BE2C (cell line): ENCODE data around the gene LIN7B.

Source experiments
- DNase-seq: peaks from one replicate; pipeline ENCODE4 v3.0.0-alpha.2; 2020
- H3K27me3 ChIP-seq: fragments of 250-450 bp; sonication (Bioruptor Pico); 2 replicates; pipeline ENCODE4 v1.5.1; 2020; ENCODE audit warnings: mild to moderate bottlenecking
- H3K36me3 ChIP-seq: fragments of 250-450 bp; sonication (Bioruptor Pico); 2 replicates; pipeline ENCODE4 v1.5.1; 2020; ENCODE audit warnings: mild to moderate bottlenecking
- H3K4me1 ChIP-seq: fragments of 250-450 bp; sonication (Bioruptor Pico); 2 replicates; pipeline ENCODE4 v1.5.1; 2020
- H3K4me3 ChIP-seq: 2 replicates; pipeline ENCODE4 v1.5.1; 2011; ENCODE audit warnings: low read depth, low read length
- H3K9me3 ChIP-seq: fragments of 250-450 bp; sonication (Bioruptor Pico); 2 replicates; pipeline ENCODE4 v1.5.1; 2020
- CTCF ChIP-seq: IDR thresholded peaks from 2 replicates; pipeline ENCODE4 v1.5.1; 2012; ENCODE audit warnings: mild to moderate bottlenecking, low read depth, low read length

The LIN7B gene

GRCh38 chr19:49128545-49129237, 14.5 kb downstream of the LIN7B start:
- H3K36me3 ChIP-seq = peaks cover 18% of the 10 kb centered on the region
- H3K9me3 ChIP-seq = no peaks in the 10 kb centered on the region
- TF ChIP-seq CTCF = no peak
- peaks cover 4% of the 10 kb centered on the region; the same call in 1 of the 2 replicates for H3K4me1 ChIP-seq
- H3K27me3 ChIP-seq = no peaks in the 10 kb centered on the region
- no peak for DNase-seq
- peak overlapping the region; percentile 47 for H3K4me3 ChIP-seq

GRCh38 chr19:49129238-49129583, 15.0 kb downstream of the LIN7B start:
- no peak for TF ChIP-seq CTCF
- Histone ChIP-seq H3K36me3 (peaks cover 23% of the 10 kb centered on the region), H3K9me3 (no peaks in the 10 kb centered on the region), H3K4me1 (peaks cover 4% of the 10 kb centered on the region; the same call in 1 of the 2 replicates), H3K4me3 (no peak overlapping the region), H3K27me3 (no peaks in the 10 kb centered on the region)
- no peak for DNase-seq

- TF ChIP-seq CTCF = no peak
- no peak overlapping the region for H3K4me3 ChIP-seq
- H3K4me1 ChIP-seq = peaks cover 4% of the 10 kb centered on the region; the same call in 1 of the 2 replicates
These were observed 16.2 kb downstream of the LIN7B start for GRCh38 chr19:49130325-49130724.

GRCh38 chr19:49132974-49133609, 18.9 kb downstream of the LIN7B start:
- no peaks in the 10 kb centered on the region for H3K9me3 ChIP-seq
- H3K36me3 ChIP-seq = peaks cover 43% of the 10 kb centered on the region
- H3K27me3 ChIP-seq = no peaks in the 10 kb centered on the region
- DNase-seq = no peak
- TF ChIP-seq CTCF = no peak
- H3K4me3 ChIP-seq = no peak overlapping the region
- peaks cover 4% of the 10 kb centered on the region; the same call in 1 of the 2 replicates for H3K4me1 ChIP-seq

More at GRCh38 chr19:49130325-49130724, 16.2 kb downstream of the LIN7B start:
- H3K27me3 ChIP-seq = no peaks in the 10 kb centered on the region
- no peaks in the 10 kb centered on the region for H3K9me3 ChIP-seq
- peaks cover 34% of the 10 kb centered on the region for H3K36me3 ChIP-seq
- no peak for DNase-seq

GRCh38 chr19:49133621-49134454, 19.7 kb downstream of the LIN7B start:
- Histone ChIP-seq H3K9me3 (no peaks in the 10 kb centered on the region), H3K4me1 (0 out of 2 replicates have a peak, but pooled peaks cover under 1% of the 10 kb centered on the region), H3K27me3 (no peaks in the 10 kb centered on the region), H3K4me3 (no peak overlapping the region), H3K36me3 (peaks cover 43% of the 10 kb centered on the region)
- no peak for DNase-seq
- TF ChIP-seq CTCF = no peak

- H3K9me3 ChIP-seq = no peaks in the 10 kb centered on the region
- no peak overlapping the region for H3K4me3 ChIP-seq
- peaks cover 34% of the 10 kb centered on the region for H3K36me3 ChIP-seq
- no peaks in the 10 kb centered on the region for H3K27me3 ChIP-seq
- no peaks in the 10 kb centered on the region for H3K4me1 ChIP-seq
- no peak for TF ChIP-seq CTCF
- DNase-seq = no peak
These were observed 21.5 kb downstream of the LIN7B start for GRCh38 chr19:49135686-49136085.
